HG03571 (cell line): ENCODE data around the gene MED27.

Experiments
- ATAC-seq: cut with Tn5 transposase; IDR thresholded peaks from one replicate; pipeline ENCODE4 v1.9.1; 2021; ENCODE audit not compliant: unreplicated experiment

The MED27 gene

GRCh38 chr9:131839281-131840084 is 240.2 kb downstream of the MED27 start:
- no peak for ATAC-seq

GRCh38 chr9:131838530-131839280 is 241.0 kb downstream of the MED27 start:
- no peak for ATAC-seq

- no peak for ATAC-seq
Observed at GRCh38 chr9:131837836-131838235, 241.8 kb downstream of the MED27 start.

- ATAC-seq, result no peak
Observed at GRCh38 chr9:131837316-131837715, 242.4 kb downstream of the MED27 start.

GRCh38 chr9:131836607-131837315 is 242.9 kb downstream of the MED27 start:
- ATAC-seq, result no peak

GRCh38 chr9:131836021-131836420 is 243.6 kb downstream of the MED27 start:
- ATAC-seq, result no peak

GRCh38 chr9:131835151-131835910 is 244.3 kb downstream of the MED27 start:
- ATAC-seq, result no peak

GRCh38 chr9:131834721-131835120 is 244.9 kb downstream of the MED27 start:
- no peak for ATAC-seq

- no peak for ATAC-seq
Observed at GRCh38 chr9:131833906-131834305, 245.8 kb downstream of the MED27 start.

- no peak for ATAC-seq
Observed at GRCh38 chr9:131833083-131833482, 246.6 kb downstream of the MED27 start.

- no peak for ATAC-seq
Observed at GRCh38 chr9:131831380-131832165, 248.1 kb downstream of the MED27 start.

- no peak for ATAC-seq
Observed at GRCh38 chr9:131827821-131828369, 251.8 kb downstream of the MED27 start.

- ATAC-seq, result no peak
Observed at GRCh38 chr9:131826966-131827525, 252.6 kb downstream of the MED27 start.

GRCh38 chr9:131826053-131826452 is 253.6 kb downstream of the MED27 start:
- no peak for ATAC-seq

- ATAC-seq, result no peak
Observed at GRCh38 chr9:131824953-131825495, 254.6 kb downstream of the MED27 start.

GRCh38 chr9:131824155-131824594 is 255.5 kb downstream of the MED27 start:
- no peak for ATAC-seq

- ATAC-seq, result no peak
Observed at GRCh38 chr9:131823701-131824146, 255.9 kb downstream of the MED27 start.

- no peak for ATAC-seq
Observed at GRCh38 chr9:131818089-131818488, 261.6 kb downstream of the MED27 start.

- no peak for ATAC-seq
Observed at GRCh38 chr9:131817627-131818026, 262.0 kb downstream of the MED27 start.
